ENCODE data around the gene NFYC. TPM values are rescaled to one million over a fixed set of nuclear protein-coding genes. Genes with fewer than 3 reads are reported as not detected.

NFYC gene
- total RNA-seq, 1 experiment from 2014 or later, result 46.5 TPM

GRCh38 chr1:40789661-40790430 lies 98.3 kb downstream of the NFYC start:
- no peak for ATAC-seq
- peaks cover 26% of the 10 kb centered on the region for H3K4me1 Mint-ChIP-seq
- no peaks in the 10 kb centered on the region for H3K9me3 Mint-ChIP-seq
- ChIA-PET CTCF (interaction anchor here (1.0 to 1.3 kb wide), 4 partner anchors 16 to 159 kb away, joined by 3 to 8 read pairs (median 4); no protein-coding TSS in a partner anchor), POLR2A (no interaction called here)
- H3K27ac Mint-ChIP-seq, result no peak overlapping the region
- H3K36me3 Mint-ChIP-seq, result no peaks in the 10 kb centered on the region
- DNase-seq (ENCODE audit: low spot score), result no peak
- peaks cover 13% of the 10 kb centered on the region for H3K27me3 Mint-ChIP-seq (ENCODE audit: low read depth)
- TF ChIP-seq, protein P1, sequence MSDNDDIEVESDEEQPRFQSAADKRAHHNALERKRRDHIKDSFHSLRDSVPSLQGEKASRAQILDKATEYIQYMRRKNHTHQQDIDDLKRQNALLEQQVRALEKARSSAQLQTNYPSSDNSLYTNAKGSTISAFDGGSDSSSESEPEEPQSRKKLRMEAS (CRISPR knock-in tag; IDR thresholded peaks at IDR 0.05), result no peak
- TF ChIP-seq IRF2 (CRISPR knock-in tag; IDR thresholded peaks at IDR 0.05; ENCODE audit: borderline replicate concordance, low read depth) (no peak), ZBTB21 (CRISPR knock-in tag; IDR thresholded peaks at IDR 0.05; ENCODE audit: borderline replicate concordance) (no peak), MXD4 (CRISPR knock-in tag; IDR thresholded peaks at IDR 0.05; ENCODE audit: borderline replicate concordance) (no peak)
- TF ChIP-seq, protein P2, sequence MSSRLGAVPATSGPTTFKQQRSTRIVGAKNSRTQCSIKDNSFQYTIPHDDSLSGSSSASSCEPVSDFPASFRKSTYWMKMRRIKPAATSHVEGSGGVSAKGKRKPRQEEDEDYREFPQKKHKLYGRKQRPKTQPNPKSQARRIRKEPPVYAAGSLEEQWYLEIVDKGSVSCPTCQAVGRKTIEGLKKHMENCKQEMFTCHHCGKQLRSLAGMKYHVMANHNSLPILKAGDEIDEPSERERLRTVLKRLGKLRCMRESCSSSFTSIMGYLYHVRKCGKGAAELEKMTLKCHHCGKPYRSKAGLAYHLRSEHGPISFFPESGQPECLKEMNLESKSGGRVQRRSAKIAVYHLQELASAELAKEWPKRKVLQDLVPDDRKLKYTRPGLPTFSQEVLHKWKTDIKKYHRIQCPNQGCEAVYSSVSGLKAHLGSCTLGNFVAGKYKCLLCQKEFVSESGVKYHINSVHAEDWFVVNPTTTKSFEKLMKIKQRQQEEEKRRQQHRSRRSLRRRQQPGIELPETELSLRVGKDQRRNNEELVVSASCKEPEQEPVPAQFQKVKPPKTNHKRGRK (CRISPR knock-in tag; IDR thresholded peaks at IDR 0.05; ENCODE audit: borderline replicate concordance), result no peak
- no peak overlapping the region for H3K4me3 Mint-ChIP-seq

DNA sequence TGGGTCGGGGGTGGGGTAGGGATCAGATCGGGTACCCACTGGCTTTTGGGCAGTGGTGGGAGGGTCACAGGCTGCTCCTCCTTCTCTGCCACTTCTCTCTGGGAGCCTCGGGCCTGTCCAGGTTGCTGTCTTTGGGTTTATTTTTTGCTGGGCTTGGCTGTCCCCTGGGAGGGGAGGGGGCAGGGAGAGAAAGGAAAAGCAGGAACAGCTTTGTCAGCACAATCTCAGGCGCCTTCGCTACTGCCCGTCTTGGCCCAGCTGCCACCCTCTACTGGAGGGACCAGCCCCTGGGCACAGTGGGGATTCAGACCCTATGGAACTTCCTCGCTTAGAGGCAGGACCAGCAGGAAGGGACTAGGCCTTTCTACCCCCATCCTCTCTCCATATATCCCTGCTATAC lies 100.5 kb downstream of the NFYC start:
- H3K27me3 Mint-ChIP-seq (ENCODE audit: low read depth), result peaks cover 4% of the 10 kb centered on the region; the same call in 1 of the 2 replicates
- H3K9me3 Mint-ChIP-seq, result no peaks in the 10 kb centered on the region
- H3K4me1 Mint-ChIP-seq, result peaks cover 26% of the 10 kb centered on the region
- H3K27ac Mint-ChIP-seq, result no peak overlapping the region
- no peak overlapping the region for H3K4me3 Mint-ChIP-seq
- TF ChIP-seq, protein P3, sequence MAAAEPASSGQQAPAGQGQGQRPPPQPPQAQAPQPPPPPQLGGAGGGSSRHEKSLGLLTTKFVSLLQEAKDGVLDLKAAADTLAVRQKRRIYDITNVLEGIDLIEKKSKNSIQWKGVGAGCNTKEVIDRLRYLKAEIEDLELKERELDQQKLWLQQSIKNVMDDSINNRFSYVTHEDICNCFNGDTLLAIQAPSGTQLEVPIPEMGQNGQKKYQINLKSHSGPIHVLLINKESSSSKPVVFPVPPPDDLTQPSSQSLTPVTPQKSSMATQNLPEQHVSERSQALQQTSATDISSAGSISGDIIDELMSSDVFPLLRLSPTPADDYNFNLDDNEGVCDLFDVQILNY (CRISPR knock-in tag; IDR thresholded peaks at IDR 0.05), result no peak
- TF ChIP-seq NR1H2 (CRISPR knock-in tag; IDR thresholded peaks at IDR 0.05), result no peak
- no peak for TF ChIP-seq SP1 (CRISPR knock-in tag; conservative IDR thresholded peaks at IDR 0.05)
- TF ChIP-seq AR (CRISPR knock-in tag; IDR thresholded peaks at IDR 0.05), result no peak
- TF ChIP-seq, protein P4, sequence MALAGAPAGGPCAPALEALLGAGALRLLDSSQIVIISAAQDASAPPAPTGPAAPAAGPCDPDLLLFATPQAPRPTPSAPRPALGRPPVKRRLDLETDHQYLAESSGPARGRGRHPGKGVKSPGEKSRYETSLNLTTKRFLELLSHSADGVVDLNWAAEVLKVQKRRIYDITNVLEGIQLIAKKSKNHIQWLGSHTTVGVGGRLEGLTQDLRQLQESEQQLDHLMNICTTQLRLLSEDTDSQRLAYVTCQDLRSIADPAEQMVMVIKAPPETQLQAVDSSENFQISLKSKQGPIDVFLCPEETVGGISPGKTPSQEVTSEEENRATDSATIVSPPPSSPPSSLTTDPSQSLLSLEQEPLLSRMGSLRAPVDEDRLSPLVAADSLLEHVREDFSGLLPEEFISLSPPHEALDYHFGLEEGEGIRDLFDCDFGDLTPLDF (CRISPR knock-in tag; IDR thresholded peaks at IDR 0.05), result no peak
- TF ChIP-seq, protein P5, sequence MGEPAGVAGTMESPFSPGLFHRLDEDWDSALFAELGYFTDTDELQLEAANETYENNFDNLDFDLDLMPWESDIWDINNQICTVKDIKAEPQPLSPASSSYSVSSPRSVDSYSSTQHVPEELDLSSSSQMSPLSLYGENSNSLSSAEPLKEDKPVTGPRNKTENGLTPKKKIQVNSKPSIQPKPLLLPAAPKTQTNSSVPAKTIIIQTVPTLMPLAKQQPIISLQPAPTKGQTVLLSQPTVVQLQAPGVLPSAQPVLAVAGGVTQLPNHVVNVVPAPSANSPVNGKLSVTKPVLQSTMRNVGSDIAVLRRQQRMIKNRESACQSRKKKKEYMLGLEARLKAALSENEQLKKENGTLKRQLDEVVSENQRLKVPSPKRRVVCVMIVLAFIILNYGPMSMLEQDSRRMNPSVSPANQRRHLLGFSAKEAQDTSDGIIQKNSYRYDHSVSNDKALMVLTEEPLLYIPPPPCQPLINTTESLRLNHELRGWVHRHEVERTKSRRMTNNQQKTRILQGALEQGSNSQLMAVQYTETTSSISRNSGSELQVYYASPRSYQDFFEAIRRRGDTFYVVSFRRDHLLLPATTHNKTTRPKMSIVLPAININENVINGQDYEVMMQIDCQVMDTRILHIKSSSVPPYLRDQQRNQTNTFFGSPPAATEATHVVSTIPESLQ (CRISPR knock-in tag; IDR thresholded peaks at IDR 0.05), result no peak
- TF ChIP-seq JUN (CRISPR knock-in tag; IDR thresholded peaks at IDR 0.05), result no peak
- no peak for TF ChIP-seq CBFB (CRISPR knock-in tag; IDR thresholded peaks at IDR 0.05; ENCODE audit: low read depth)
- no peak for TF ChIP-seq ZNF121 (CRISPR knock-in tag; IDR thresholded peaks at IDR 0.05)
- TF ChIP-seq RORB (CRISPR knock-in tag; IDR thresholded peaks at IDR 0.05), result no peak
- TF ChIP-seq JAZF1 (CRISPR knock-in tag; IDR thresholded peaks at IDR 0.05), result no peak
- TF ChIP-seq SOX15 (CRISPR knock-in tag; IDR thresholded peaks at IDR 0.05), result no peak
- TF ChIP-seq ZNF423 (CRISPR knock-in tag; IDR thresholded peaks at IDR 0.05), result no peak
- no peak for TF ChIP-seq NR2C2 (CRISPR knock-in tag; IDR thresholded peaks at IDR 0.05)
- no peak for TF ChIP-seq ATF1 (CRISPR knock-in tag; IDR thresholded peaks at IDR 0.05)
- no peaks in the 10 kb centered on the region for H3K36me3 Mint-ChIP-seq
- ChIA-PET CTCF (no interaction called here), POLR2A (no interaction called here)
- no peak for DNase-seq (ENCODE audit: low spot score)
- no peak for ATAC-seq
